GM19043 (cell line): ENCODE measurements around the gene BCOR.

Experiments used
- ATAC-seq: cut with Tn5 transposase; IDR thresholded peaks from one replicate; pipeline ENCODE4 v1.9.1; 2021; ENCODE audit warnings: low read depth; ENCODE audit not compliant: unreplicated experiment

Gene BCOR

GRCh38 chrX:40097504-40098263 is at the start of gene BCOR:
Gene BCOR, minus strand, starts transcription at chrX:40097958. Its CDS starts 20,029 bp downstream, at chrX:40077929.
- ATAC-seq = no peak

- no peak for ATAC-seq
Observed at GRCh38 chrX:40147126-40147952, 49.6 kb upstream of the BCOR start.

- no peak for ATAC-seq
Observed at GRCh38 chrX:40146262-40147125, 48.7 kb upstream of the BCOR start.

GRCh38 chrX:40145923-40146261 is 48.1 kb upstream of the BCOR start:
- no peak for ATAC-seq

GRCh38 chrX:40145001-40145922 is 47.5 kb upstream of the BCOR start:
- no peak for ATAC-seq

- ATAC-seq = no peak
Observed at GRCh38 chrX:40144576-40144975, 46.8 kb upstream of the BCOR start.

DNA sequence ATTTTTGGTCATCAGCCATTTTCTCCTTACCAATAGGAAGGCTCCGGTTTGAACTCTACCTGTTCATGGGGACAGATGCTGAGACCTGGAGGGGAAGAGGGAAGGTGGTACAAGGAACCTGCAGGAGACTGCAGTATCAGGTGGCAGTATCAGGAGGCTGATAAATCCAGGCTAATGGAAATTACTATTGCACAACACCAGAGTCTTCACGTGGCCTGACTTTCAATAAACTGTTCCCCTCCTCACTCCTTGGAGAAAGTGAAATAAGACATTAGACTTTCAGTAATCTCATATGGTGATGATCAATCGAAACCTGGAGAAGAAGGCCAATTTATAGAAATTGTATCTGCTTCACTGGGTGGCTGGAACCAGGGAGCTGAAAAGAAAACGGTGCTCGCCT is 46.2 kb upstream of the BCOR start:
- ATAC-seq = no peak

DNA sequence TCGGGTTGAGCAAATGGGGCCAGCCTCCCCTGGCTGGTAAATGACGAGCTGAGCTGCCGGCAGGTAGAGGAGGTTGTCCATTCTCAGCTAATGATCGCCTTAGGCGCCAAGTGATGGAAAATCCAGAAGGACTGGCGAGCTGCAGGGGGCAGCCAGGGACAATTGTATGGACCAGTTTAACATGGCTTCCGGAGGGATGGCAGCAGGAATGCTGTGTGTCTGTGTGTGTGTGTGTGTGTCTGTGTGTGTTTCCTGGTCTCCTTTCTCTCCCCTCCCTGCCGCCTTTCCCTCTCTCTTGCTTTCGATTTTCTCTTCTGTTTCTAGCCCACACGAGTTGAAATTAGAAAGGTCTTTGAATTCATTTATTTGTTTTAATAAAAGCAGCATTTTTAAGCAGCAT is 45.2 kb upstream of the BCOR start:
- no peak for ATAC-seq

DNA sequence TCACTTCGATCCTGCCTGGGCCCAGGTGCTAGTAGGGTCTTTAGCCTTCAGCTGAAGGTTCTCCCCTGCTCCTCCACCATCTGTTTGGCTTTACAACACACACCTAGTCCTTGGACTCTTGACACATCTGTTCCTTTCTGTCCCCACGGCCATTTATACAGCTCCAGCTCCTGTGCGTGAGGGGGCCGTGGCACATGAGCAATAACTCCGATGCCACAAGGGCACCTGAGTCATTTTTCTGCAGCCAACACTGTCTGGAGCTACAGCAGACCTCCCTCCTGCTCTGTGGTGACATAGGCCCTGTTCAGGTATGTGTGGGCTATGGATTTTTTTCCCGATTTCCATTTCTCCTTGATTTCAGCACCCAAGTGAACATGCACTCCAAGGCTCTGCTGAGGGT is 44.7 kb upstream of the BCOR start:
- ATAC-seq = no peak

GRCh38 chrX:40140706-40141499 is 43.1 kb upstream of the BCOR start:
- no peak for ATAC-seq

DNA sequence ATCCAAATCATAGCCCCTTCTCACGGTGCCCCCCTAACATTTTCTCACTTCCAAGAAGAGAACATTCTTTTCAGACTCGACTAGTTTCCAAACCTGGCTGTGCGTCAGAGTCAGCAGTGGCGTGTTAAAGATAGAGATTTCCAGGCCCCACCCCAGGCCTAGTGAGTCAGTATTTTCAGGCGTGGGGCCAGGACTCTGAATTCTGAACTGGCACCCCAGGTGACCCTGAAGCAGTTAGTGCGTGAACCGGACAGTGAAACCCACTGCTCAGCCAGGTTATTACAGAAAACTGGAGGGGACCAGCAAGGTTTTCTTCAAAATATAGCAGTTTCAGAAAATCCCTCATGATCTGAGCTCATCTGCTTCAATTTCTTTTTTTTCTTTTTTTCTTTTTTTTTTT is 35.0 kb upstream of the BCOR start:
- no peak for ATAC-seq

- no peak for ATAC-seq
Observed at GRCh38 chrX:40131654-40132337, 34.0 kb upstream of the BCOR start.

DNA sequence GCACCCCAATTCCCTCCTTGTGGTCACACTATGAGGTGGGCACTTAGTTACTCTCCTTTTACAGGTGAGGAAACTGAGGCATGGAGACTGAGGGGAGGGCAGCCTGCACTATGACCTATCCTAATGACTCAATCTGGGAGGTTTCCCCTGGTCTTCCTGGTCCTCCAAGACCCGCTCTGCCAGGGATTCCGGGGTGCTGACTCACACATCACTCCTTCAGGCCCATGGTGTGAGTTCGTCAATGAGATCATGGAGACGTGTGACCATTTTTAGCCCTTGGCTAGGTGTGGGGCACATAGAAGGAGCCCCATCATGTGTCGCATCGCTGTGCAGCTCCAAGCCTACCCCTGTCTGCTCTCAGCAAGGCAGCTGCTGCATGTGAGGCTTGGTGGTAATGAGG is 32.4 kb upstream of the BCOR start:
- no peak for ATAC-seq

- ATAC-seq = no peak
Observed at GRCh38 chrX:40127052-40127451, 29.3 kb upstream of the BCOR start.

GRCh38 chrX:40122487-40122886 is 24.7 kb upstream of the BCOR start:
- ATAC-seq = no peak

DNA sequence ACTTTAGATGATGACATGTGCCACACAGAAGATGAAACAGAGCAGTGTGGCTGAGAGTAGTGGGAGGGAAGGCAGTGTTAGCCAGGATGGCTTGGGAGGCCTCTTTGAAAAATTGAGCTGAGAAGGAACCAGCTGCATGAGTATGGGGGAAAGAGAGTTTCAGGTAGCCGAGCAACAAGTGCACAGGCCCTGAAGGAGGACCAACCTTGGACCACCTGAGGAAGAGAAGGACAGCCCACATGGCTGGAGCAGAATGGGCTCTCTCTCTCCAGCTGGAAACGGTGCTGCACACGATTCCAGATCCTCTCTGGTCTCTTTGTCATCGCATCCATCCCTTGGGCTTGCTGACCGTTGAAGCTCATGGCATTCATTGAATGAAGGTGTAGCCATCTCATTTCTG is 23.9 kb upstream of the BCOR start:
- ATAC-seq = no peak

- no peak for ATAC-seq
Observed at GRCh38 chrX:40120838-40121580, 23.3 kb upstream of the BCOR start.

DNA sequence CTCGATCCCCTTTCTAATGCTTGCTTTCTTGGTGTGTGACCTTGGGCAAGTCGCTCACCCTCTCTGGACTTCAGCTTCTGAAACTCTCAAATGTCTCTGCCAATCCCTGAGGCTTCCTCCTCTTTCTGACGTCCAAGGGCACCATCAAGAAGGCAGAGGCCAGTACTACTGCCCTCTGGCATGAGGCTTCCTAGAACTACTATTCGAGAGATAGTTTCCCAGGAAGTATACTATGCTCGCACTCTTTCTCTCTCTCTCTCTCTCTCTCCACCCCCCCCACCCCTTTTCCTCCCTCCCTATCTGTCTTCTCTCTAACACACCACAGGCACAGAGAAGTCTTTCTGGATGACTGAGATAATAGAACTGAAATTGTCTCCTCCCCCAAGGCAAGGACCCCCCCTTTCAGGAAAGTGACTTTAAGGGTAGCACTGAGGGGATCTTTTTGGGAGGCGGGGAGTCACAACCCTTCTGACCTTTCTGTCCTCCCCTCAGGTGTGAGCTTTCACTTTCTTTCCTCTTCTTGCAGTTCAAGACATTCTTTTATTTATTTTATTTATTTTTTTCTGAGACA is 20.0 kb upstream of the BCOR start:
- no peak for ATAC-seq
